CD4-positive, alpha-beta T cell treated with Interleukin-10 for 1 hour (primary cell): ENCODE data around the gene ERLIN1.
A peak's percentile ranks its signal among the peaks of the same experiment; 100 is the strongest.

Experiments
- DNase-seq: peaks from one replicate; pipeline ENCODE4 v3.0.0-alpha.2; 2020

The ERLIN1 gene

DNA sequence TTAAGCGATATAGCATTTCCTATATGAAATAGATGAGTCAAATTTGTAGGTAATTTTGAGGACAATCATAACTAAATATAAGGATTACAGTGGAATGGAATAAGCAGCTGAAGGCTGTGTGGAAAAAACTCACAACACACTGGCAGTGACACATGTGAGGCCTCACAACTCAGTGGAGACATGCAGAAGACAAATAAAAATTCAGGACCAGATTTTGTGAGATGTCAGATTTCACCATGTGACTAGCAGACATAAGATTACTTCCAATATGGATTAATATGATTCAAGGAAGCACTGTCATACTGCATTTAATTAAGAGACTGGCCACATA is 17.6 kb downstream of the ERLIN1 start:
- DNase-seq, result no peak

DNA sequence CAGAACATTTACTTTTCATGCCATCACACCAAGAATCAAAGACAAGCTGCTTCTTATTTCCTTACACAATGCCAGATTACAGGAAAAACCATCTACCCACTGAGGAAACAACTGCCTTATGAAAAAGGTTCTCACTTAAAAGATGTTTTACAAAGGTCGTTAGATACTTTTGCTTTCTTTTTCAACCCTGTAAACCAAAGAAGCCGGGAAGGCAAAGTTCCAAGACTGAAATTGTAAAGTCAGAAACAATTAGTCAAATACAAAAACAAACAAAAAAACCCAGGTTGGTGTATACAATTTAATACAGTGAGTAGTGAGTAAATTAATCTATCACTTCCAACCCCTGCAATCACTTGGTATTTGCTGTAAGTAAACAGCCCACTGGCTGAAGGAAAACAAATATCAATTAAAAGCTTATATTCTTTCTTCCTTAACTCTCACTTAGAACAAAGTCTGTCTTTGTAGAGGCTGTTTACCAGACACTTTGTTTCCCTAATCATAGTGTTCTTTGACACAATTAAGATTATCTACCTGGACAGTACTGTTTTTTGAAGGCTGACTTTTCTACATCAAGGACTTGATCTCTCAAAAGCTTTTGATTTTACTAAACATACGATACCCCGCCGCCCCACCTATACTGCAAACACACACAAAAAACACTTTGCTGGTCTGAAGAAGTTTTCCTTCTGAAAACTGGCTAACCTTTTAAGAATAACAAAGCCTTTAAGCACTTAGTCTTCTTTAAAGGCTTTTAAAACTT is 18.1 kb downstream of the ERLIN1 start:
- peak; percentile 28 for DNase-seq

DNA sequence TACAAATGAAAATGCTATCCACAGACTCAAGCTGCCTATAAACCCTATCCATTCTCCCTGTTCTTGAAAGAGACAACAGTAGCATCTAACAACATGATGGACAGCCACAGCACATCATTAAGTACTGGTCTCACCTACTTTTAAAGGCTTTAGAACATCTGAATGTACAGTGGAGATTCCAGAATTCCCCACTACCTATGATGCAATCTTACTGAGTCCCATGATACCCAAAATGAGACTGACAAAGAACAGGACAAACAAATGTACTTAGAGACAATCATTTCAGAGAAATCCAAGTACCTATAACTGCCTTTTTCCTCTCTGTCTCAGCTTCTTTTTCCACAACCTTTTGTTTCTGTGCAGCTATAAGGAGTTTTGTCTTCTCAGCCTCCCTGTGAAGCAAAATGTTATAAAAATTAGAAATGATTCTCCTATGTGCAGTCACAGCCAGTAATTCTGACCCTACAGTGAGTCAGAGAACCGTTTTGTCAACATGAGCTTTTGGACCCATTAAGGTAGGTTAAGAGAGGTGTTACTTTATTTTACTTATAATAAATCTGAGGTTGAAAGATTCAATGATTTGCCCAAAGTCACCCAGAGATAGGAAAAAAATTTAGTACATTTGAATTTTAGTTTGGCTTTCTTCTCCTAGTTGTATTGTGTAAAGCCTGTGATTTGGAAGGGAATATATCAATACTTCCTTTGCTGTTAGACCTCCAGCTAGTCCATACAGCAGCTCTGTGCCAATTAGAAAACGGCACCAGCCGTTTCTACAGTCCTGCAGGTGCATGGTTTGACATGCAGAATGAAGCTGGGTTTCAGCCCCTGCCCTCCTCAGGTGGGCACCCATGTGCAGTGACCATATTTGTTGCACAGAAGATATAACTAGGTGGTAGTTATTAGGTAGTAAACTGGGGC is 21.9 kb downstream of the ERLIN1 start:
- DNase-seq, result no peak

DNA sequence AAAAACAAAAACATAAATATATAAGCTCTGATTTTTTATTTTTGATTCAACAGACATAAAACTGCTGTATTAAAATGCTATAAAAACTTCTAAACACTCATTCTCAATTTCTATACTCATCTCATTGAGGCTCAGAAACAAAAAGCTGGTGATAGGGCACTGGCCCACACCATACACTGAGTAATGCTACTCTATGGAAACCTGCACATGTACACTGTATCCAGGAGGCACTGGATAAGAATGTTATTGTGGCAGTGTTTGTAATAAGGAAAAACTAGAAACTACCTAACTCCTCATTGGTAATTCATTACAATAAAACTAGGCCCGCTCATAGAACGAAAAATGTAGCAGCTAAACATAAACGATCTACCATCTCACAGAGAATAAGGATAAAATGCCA is 23.1 kb downstream of the ERLIN1 start:
- DNase-seq, result no peak

DNA sequence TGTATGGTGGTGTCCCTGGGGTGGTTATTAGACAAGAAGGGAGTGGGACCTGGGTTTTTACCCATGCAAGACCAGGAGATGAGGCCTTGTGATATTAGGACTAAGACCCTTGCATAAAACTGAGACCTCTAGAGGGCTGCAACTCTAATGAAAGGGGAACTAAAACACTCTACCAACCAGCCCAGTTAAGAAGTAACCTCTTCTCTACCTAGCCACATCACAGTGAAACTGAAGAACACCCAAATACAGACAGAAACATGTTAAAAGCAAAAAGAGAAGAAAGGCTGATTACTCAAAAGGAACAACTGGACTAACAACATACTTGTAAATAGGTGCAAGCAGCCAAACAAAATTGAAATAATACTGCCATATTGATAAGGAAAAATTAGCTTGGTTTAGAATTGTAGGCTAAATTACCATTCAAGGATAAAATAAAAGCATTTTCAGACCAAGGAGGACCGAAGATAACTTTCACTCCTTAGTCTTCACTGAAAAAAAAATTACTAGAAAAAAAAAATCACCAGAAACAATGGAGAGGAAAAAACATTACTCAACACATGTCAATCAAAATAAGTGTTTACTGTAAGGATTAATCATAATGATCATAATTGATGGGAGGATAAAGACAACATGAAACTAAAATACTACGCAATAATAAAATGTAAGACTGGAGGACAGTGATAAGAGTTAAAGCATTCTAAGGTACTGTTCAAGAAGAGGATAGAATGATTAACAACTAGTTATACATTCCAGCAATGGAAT is 27.6 kb downstream of the ERLIN1 start:
- DNase-seq, result no peak

DNA sequence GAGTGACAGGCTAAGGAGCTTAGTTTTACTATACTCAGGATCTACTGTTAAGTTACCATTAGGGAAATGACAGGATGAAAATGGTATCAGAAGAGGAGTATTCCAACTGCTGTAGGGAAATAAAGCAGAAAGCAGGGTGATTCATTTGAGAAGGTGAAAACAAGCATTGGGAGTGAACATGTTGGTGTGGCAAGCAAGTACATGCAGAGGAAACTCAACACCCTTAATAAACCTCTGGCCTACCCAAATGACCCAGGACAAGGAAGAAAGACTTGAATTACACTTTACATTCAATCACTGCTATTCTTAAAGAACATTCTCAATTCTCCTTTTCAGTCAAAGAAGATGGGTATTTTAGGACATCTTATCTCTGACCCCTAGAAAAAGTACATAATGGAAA is 28.7 kb downstream of the ERLIN1 start:
- no peak for DNase-seq

DNA sequence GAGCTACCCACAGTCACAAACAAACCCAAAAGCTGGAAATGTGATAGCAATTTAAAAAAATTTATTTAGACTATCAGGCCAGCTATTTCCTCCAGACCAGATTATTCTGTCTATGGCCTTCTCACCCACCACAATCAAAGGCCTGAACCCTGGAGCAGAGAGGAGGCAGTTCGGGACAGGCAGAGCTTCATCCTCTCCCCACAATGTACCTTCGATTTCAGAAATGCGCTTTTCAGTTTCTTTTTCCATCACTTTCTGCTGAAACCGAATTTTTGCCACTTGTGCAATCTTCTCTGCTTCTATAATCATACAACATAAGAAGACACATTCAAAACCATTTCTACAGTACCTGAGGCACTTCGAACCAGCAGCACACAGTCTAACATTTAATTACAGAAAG is 29.9 kb downstream of the ERLIN1 start:
- no peak for DNase-seq

DNA sequence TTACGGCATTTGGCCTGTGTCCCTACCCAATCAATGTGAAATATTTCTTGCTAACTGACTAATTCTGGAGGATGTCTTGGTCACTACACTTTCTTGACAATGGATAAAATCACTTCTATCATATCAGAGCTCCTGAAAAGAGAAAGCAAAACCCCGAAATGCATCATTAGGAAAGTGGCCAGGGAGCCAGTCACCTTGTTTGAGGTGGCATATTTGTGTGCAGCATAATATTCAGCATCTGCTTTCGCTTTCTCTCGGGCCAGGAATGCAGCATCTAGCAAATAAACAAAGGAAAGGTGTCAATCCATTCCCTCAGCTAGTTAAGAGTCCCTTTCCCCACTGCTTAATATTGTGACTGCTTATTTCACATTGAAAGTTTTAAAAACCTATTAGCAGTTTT is 31.2 kb downstream of the ERLIN1 start:
- DNase-seq, result no peak

DNA sequence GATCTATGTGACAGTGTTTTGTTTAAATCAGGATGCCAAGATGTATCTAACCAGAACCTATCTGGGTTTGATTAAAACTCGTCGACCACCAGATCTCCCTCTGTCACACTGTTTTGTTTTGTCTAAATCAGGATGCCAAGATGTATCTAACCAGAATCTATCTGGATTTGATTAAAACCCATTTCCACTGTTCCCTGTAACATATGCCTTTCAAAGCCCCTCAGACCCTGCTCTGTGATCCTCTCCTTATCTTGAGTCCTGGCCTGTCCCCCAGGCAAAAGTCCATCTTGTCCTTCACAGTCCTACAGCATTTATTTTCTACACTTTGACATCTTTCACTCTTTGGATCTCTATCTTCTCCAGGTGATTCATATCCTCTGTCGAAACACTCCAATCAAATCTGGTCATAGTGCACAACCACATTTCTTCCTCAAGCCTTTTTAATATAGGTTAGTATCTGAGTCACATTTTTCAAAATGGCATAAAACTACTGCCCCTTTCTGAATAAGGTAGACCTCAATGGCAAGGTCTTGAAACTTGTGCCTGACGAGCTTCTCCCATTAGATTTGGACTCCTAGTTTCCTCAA is 32.5 kb downstream of the ERLIN1 start:
- no peak for DNase-seq

DNA sequence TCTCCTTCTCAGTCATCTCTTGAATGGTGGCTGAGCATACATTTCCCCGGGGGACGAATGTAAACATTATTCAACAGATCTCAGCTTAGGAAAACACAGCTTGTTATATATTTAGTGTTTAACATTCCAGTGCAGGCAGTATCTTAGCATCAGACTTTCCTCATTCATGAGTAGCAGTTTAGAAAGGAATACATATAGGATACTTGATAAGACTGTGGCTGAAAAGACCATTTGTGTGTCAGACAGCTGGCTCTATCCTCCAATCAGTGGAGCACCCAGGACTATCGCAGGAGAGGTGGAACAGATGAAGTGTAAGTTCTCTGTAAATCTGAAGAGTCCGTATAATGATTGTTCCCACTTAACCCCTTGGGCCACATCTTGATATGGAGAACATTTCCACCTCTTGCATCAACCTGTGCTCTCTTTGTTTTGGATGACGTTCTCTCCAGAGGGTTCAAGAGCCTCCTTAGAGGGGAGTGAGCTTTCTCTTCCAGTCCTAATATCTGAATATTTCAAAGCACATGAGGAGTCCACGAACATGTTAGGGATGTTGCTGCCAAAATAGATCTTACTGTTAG is 34.0 kb downstream of the ERLIN1 start:
- no peak for DNase-seq

DNA sequence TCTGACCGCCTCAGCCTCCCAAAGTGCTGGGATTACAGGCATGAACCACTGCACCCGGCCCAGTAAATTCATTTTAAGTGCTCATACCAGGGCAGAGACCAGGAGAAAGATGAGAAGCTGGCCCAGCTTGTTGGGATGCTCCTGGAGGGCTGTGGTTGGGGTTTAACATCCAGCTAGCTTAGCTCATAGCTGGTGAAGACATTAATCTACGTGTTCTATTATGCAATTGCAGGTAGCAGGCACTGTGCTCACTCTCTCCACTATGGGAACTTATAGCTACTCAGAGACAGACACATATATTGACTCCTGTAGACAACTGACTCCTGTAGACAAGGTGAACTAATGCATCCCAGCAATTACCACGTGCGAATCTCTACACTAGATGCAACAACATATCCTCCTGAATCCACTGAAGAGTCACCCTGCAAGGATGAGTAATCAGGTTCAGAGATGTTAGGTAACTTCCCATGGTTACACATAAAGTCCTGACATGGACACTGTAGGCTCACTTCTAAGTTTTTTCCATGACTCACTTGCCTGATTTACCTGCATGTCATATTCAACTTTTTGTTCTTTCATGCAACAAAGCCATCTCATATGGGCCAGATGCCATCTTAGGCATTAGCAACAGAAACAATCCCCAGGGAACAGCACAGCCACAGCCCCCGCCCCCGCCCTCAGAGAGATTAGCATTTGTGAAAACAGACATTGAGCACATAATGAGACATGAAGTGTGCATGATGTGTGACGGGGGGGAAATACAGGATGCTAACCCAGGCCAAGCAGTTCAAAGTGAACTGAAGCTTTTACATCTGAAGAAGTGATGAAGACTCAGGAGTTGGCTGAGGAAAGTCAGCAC is 37.2 kb downstream of the ERLIN1 start:
- DNase-seq, result no peak

DNA sequence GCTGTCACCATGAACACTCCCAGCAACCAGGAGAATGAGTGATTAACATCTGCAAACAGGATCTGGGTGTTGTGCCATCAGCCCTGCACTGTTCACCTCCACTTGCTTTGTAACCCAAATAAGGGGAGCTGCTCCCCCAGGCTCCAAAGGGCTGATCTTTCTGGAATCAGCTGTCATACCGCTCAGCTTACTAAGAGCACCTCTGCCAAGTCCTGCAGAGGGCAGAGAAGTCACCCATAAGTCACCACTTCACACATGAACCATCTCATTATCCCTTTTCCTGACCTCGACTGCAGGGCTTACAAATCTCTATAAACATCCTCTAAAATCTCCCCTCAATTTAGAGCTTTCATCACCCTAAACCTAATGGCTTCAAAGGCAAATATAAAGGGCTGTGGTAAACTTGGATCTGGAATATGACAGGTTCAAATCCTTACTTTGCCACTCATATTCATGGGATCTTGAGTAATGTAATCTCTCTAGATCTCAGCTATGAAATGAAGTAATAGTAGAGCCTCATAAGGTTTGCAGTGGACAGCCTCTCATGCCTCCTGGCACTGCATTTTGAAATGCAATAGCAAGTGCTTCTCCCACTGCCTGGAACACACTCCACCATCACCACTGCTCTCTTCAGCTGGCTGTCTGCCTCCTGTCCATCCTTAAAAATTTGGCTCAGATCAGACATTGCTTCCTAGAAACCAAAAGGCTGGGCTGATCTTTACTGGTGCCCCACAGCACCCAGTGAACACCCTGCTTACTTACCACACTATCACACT is 38.8 kb downstream of the ERLIN1 start:
- DNase-seq, result no peak

DNA sequence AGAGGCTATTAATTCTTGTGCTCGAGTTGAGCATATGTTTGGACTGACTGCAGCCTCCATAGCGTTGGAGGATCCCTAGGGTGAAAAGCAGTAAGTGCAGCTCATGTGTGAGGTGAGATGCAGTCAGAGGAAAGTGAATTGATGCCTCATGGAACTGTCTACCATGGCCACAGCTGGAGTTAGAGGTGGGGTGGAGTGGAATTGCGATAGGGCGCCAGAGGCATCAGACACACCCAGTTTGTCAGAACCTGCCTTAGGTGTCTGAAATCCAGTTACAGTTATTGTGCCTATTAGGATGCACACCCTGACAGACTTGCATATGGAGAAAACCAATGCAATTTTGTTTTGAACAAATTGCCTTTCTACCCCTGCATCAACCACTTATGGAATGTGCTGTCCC is 39.4 kb downstream of the ERLIN1 start:
- no peak for DNase-seq

DNA sequence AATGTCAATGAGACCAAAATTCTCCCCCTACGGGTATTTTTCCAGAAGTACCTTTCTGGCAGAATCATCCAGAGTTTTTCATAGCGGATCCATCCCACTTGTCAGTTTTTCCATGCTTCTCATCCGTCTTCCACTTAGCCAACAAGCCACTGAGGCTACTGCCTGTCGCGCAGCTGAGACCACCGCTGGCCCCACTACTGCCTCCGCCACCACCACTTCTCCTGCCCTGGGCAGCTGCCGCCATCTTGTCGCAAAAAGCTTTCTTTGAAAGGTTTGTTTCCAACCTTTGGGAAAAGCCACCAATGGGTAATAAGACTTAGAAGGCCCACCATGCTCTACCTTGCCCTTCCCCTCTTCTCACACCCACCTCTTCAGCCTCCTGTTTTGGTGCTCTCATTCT is 42.1 kb downstream of the ERLIN1 start:
- no peak for DNase-seq

DNA sequence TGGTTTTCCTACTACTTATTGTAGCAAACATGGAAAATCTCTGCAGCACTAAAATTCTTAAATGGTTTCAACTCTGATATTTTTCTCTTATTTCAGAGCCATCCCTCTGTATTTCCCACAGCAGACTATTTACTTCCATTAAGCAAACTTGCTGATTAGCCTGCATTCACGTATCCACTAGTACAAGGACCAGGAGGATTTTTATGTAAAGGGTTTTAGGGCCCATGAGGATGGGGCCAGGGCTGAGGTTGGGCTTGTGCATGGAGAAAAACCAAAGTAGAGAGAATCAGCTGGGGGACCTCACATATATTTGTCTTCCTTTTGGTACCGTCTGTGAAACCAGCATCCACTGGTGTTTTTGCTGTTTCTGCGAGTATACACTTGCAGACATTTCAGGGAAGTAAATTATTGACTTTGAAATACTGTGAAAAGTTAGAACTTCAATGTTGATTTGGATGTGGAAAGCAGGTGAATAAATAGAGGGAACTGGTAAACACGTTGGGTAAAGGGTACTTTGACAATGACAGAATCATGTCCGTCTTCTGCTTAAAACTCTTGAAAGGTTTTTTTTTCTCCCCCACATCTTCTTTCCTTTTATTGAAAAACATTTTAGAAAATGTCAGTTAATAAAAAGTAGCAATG is 44.3 kb downstream of the ERLIN1 start:
- no peak for DNase-seq

DNA sequence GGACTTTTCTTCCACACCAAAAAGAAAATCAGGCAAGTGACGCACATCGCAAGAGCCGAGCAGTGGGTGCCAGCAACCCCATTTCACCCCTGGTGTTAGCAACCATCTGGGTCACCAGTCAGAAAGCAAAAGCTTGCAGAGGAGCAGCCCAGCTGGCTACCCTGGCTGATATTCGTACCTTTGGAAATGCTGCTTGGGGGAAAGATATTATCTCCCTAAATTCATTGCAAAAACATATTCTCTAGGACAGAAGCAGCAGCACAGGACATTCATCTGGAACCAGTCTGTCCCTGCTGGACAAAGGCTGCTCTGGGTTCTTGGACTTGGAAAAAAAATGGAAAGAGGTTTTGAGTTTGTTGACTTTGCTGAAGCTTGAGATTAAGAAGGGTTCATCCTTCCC is 45.8 kb downstream of the ERLIN1 start:
- DNase-seq, result no peak

DNA sequence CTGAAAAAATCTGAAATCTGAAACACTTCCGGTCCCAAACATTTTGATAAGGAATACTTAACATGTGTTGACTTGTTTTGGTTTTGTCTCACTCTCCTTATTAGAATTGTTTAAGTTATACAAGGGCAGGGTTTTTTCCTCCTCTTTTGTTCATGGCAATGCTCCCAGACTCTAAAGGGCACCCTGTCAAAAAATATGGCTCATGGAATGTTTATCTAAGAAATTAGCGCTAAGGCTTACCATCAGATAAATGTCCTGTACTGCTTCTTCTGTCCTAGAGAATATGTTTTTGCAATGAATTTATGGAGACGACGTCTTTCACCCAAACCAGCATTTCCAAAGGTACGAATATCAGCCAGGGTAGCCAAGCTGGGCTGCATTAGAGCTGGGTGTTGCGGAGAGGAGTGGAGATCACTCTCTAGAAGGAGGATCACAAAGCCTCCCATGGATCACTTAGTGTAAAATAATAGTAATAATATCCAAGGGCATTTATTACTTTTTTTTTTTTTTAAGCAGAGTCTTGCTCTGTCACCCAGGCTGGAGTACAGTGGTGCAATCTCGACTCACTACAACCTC is 46.8 kb downstream of the ERLIN1 start:
- no peak for DNase-seq

DNA sequence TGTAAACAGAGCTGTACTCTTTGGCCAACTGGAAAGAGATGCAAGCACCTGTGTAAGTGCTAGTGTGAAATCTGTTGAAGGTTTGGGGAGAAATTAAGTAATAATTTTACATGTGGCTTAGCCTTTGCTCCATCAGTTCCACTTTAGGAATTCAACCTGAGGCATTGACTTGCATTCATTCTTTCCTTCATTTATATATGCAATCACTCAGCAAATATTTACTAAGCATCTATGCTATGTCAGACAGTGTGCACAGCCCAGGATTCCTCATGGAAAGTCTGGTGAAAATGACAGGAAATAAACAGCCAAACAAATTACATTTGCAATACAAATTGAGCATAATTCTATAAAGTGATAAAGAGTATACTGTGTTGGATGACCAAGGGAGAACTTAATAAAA is 50.3 kb downstream of the ERLIN1 start:
- no peak for DNase-seq

DNA sequence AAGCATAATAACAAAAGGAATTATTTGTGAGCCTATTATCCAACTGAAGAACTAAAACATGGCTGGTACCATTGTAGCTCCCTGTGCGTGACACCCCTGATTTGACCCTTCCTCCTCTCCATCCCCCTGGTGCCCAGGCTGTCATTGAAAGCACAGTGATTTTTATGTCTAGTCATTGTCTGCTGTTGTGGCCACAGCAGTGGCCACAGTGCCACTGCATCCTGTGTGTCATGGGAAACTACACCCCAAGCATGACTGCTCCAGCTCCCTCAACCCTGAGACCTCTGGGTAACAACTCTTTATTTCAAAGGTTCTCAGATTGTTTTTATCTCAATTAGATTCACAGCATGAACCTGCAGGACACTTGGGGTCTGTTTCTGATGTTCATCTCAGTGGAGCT is 52.0 kb downstream of the ERLIN1 start:
- no peak for DNase-seq

DNA sequence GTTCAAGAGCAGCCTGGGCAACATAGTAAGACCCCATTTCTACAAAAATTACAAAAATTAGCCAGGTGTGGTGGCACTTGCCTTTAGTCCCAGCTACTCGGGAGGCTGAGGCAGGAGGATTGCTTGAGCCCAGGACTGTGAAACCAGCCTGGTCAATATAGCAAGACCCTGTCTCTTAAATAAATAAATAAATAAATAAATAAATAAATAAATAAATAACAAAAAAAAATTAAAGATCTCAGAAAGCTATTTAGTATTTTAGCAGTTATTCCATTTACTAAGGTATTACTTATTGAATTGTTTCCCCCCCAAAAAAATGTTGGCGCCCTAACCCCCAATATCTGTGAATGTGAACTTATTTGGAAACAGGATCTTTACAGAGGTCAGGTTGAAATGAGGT is 53.4 kb downstream of the ERLIN1 start:
- no peak for DNase-seq
